Smooth muscle cell (in vitro differentiated cells): Measurements from ENCODE around the gene S100A4. TPM values are rescaled to one million over a fixed set of nuclear protein-coding genes. Genes with fewer than 3 reads are reported as not detected.
A peak's percentile ranks its signal among the peaks of the same experiment; 100 is the strongest.

ENCODE experiments used
- DNase-seq: peaks from one replicate; lab custom pipeline; 2025; ENCODE audit not compliant: unreplicated experiment; lab: John Stamatoyannopoulos, UW
- H2AFZ ChIP-seq: fragments of 200-600 bp; sonication (generic); 2 replicates; pipeline ENCODE4 v1.6.0; 2016; ENCODE audit warnings: antibody characterized with exemption, low read depth, mild to moderate bottlenecking
- H3F3A ChIP-seq: fragments of 200-600 bp; sonication (generic); 2 replicates; pipeline ENCODE4 v1.6.0; 2017; ENCODE audit warnings: antibody characterized with exemption, low read depth
- H3K27ac ChIP-seq: fragments of 200-600 bp; sonication (generic); 2 replicates; pipeline ENCODE4 v1.5.1; 2016; ENCODE audit warnings: low read depth, mild to moderate bottlenecking
- H3K27me3 ChIP-seq: fragments of 200-600 bp; sonication (generic); 2 replicates; pipeline ENCODE4 v1.6.1; 2016; ENCODE audit warnings: low read depth, mild to moderate bottlenecking
- H3K36me3 ChIP-seq: fragments of 200-600 bp; sonication (generic); 2 replicates; pipeline ENCODE4 v1.5.1; 2016; ENCODE audit warnings: low read depth
- H3K4me1 ChIP-seq: fragments of 200-600 bp; sonication (generic); 2 replicates; pipeline ENCODE4 v1.5.1; 2016; ENCODE audit warnings: low read depth
- H3K4me2 ChIP-seq: fragments of 200-600 bp; sonication (generic); 2 replicates; pipeline ENCODE4 v1.6.0; 2016; ENCODE audit warnings: mild to moderate bottlenecking
- H3K4me3 ChIP-seq: fragments of 200-600 bp; sonication (generic); 2 replicates; pipeline ENCODE4 v1.5.1; 2016; ENCODE audit warnings: mild to moderate bottlenecking
- H3K79me2 ChIP-seq: fragments of 200-600 bp; sonication (generic); 2 replicates; pipeline ENCODE4 v1.6.0; 2016; ENCODE audit warnings: low read depth, mild to moderate bottlenecking
- H3K9ac ChIP-seq: fragments of 200-600 bp; sonication (generic); 2 replicates; pipeline ENCODE4 v1.6.0; 2016; ENCODE audit warnings: low read depth
- H3K9me3 ChIP-seq: fragments of 200-600 bp; sonication (generic); replicated peaks from 2 replicates; pipeline ENCODE4 v1.5.1; 2016; ENCODE audit warnings: low read depth
- H4K20me1 ChIP-seq: fragments of 200-600 bp; sonication (generic); 2 replicates; pipeline ENCODE4 v1.6.0; 2016; ENCODE audit warnings: low read depth
- CTCF ChIP-seq: fragments of 200-600 bp; sonication (generic); IDR thresholded peaks from 2 replicates; pipeline ENCODE4 v1.5.1; 2017; ENCODE audit warnings: borderline replicate concordance, mild to moderate bottlenecking, antibody characterized with exemption; ENCODE audit not compliant: insufficient read depth, poor library complexity, severe bottlenecking
- WGBS: methylation state at CpG from one replicate; pipeline ENCODE4 v1.1.7; 2016; ENCODE audit warnings: low lambda C conversion rate; 5-methylcytosine and 5-hydroxymethylcytosine counted together
- polyA plus RNA-seq: library from polyadenylated mRNA; unstranded; fragments of >200 nt; fragmentation: Nextera tagmentation; extraction: Ambion mirVana; gene quantifications from 2 replicates; pipeline ENCODE4 v1.2.1, GENCODE V29; 2016
- total RNA-seq: library from RNA; depleted of rRNA; stranded (reverse); fragments of >200 nt; gene quantifications from 2 replicates; pipeline ENCODE4 v1.2.3, GENCODE V29; 2014

S100A4 gene
- total and polyA plus RNA-seq, 2 experiments from 2014 or later = 1,222 to 1,802 TPM

- WGBS = 74% methylated on average over 3 of the region's 3 CpGs
Observed at GRCh38 chr1:153573351-153573750, 27.7 kb upstream of the S100A4 start.

GRCh38 chr1:153572569-153573015 is 27.0 kb upstream of the S100A4 start:
- Histone ChIP-seq H3K9me3 (no peaks in the 10 kb centered on the region), H3K27me3 (no peaks in the 10 kb centered on the region), H3K9ac (no peak overlapping the region), H2AFZ (no peak overlapping the region), H3K4me3 (no peak overlapping the region), H3F3A (no peaks in the 10 kb centered on the region), H3K36me3 (no peaks in the 10 kb centered on the region), H3K4me1 (peaks cover 8% of the 10 kb centered on the region), H3K79me2 (no peaks in the 10 kb centered on the region), H3K4me2 (peak overlapping the region; percentile 40), H3K27ac (peak overlapping the region; percentile 80), H4K20me1 (no peaks in the 10 kb centered on the region)
- DNase-seq = peak; percentile 9
- WGBS = 28% methylated on average over 3 of the region's 3 CpGs
- peak; percentile 61 for TF ChIP-seq CTCF

More at GRCh38 chr1:153573351-153573750, 27.7 kb upstream of the S100A4 start:
- Histone ChIP-seq H3K36me3 (no peaks in the 10 kb centered on the region), H3K4me2 (peak overlapping the region; percentile 40), H3K27ac (peak overlapping the region; percentile 80), H3K27me3 (no peaks in the 10 kb centered on the region), H3F3A (no peaks in the 10 kb centered on the region), H3K9ac (peak overlapping the region; percentile 30), H4K20me1 (no peaks in the 10 kb centered on the region), H2AFZ (no peak overlapping the region), H3K4me3 (no peak overlapping the region), H3K9me3 (no peaks in the 10 kb centered on the region), H3K4me1 (peaks cover 4% of the 10 kb centered on the region), H3K79me2 (no peaks in the 10 kb centered on the region)
- no peak for TF ChIP-seq CTCF
- no peak for DNase-seq

GRCh38 chr1:153571706-153572105 is 26.1 kb upstream of the S100A4 start:
- no peak overlapping the region for H3K4me2 ChIP-seq
- no peak overlapping the region for H3K9ac ChIP-seq
- TF ChIP-seq CTCF = no peak
- H3K4me1 ChIP-seq = peaks cover 17% of the 10 kb centered on the region
- H3K9me3 ChIP-seq = no peaks in the 10 kb centered on the region
- no peak for DNase-seq
- H3F3A ChIP-seq = peaks cover 5% of the 10 kb centered on the region
- H3K36me3 ChIP-seq = no peaks in the 10 kb centered on the region
- no peak overlapping the region for H3K27ac ChIP-seq
- H4K20me1 ChIP-seq = no peaks in the 10 kb centered on the region
- no peak overlapping the region for H3K4me3 ChIP-seq
- H2AFZ ChIP-seq = no peak overlapping the region
- H3K27me3 ChIP-seq = no peaks in the 10 kb centered on the region
- no peaks in the 10 kb centered on the region for H3K79me2 ChIP-seq
- WGBS = 76% methylated on average over 7 of the region's 7 CpGs

- no peaks in the 10 kb centered on the region for H3K79me2 ChIP-seq
- no peak for DNase-seq
- H3K36me3 ChIP-seq = no peaks in the 10 kb centered on the region
- H2AFZ ChIP-seq = no peak overlapping the region
- 96% methylated on average over 5 of the region's 5 CpGs for WGBS
- no peak overlapping the region for H3K4me3 ChIP-seq
- no peak for TF ChIP-seq CTCF
- no peaks in the 10 kb centered on the region for H3K9me3 ChIP-seq
- H4K20me1 ChIP-seq = no peaks in the 10 kb centered on the region
- H3F3A ChIP-seq = peaks cover 7% of the 10 kb centered on the region
- no peak overlapping the region for H3K9ac ChIP-seq
- no peaks in the 10 kb centered on the region for H3K27me3 ChIP-seq
- no peak overlapping the region for H3K27ac ChIP-seq
- no peak overlapping the region for H3K4me2 ChIP-seq
- H3K4me1 ChIP-seq = peaks cover 24% of the 10 kb centered on the region
Observed at GRCh38 chr1:153570874-153571273, 25.3 kb upstream of the S100A4 start.
